ENCODE data around the gene DNAJC10.
"Not testable (repeated sequence)": the region's sequence is repeated elsewhere in the genome, so short reads cannot be mapped to it uniquely, and the experiment has no call there.

DNA sequence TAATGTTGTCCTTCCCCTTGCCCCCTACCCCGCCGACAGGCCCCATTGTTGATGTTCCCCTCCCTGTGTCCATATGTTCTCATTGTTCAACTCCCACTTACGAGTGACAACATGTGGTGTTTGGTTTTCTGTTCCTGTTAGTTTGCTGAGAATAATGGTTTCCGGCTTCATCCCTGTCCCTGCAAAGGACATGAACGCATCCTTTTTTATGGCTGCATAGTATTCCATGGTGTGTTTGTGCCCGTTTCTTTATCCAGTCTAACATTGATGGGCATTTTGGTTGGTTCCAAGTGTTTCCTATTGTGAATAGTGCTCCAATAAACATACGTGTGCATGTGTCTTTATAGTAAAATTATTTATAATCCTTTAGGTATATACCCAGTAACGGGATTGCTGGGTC is 65.0 kb downstream of the DNAJC10 start:
- TF ChIP-seq, protein P1, sequence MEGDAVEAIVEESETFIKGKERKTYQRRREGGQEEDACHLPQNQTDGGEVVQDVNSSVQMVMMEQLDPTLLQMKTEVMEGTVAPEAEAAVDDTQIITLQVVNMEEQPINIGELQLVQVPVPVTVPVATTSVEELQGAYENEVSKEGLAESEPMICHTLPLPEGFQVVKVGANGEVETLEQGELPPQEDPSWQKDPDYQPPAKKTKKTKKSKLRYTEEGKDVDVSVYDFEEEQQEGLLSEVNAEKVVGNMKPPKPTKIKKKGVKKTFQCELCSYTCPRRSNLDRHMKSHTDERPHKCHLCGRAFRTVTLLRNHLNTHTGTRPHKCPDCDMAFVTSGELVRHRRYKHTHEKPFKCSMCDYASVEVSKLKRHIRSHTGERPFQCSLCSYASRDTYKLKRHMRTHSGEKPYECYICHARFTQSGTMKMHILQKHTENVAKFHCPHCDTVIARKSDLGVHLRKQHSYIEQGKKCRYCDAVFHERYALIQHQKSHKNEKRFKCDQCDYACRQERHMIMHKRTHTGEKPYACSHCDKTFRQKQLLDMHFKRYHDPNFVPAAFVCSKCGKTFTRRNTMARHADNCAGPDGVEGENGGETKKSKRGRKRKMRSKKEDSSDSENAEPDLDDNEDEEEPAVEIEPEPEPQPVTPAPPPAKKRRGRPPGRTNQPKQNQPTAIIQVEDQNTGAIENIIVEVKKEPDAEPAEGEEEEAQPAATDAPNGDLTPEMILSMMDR (IDR thresholded peaks at IDR 0.05): not testable (repeated sequence)
- not testable (repeated sequence) for TF ChIP-seq POLR2A (IDR thresholded peaks at IDR 0.05)

Data from vagina (tissue), 2 donors.